ENCODE measurements around the gene MSL2. TPM values are rescaled to one million over a fixed set of nuclear protein-coding genes. Genes with fewer than 3 reads are reported as not detected.

The MSL2 gene
- total RNA-seq, 1 experiment from 2014 or later: 35.6 TPM

DNA sequence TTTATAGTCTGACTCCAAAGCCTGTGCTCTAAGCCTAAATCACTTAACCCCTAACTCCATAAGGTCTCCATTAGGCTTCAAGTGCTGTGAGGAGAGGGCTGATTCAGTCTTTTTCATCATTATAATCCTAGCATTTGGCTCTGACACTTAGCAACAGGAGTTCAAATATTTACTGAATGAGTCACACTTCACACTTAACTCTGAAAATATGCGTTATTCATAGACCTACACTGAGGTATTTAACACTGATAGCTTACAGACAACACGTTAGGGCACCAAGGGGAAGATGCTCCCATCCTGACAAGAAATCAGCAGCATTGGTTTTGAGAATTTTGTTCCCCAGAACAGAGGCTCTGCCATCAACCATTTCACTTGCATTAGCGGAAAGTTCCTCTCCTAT lies 53.5 kb downstream of the MSL2 start:
- peak overlapping the region; percentile 68 for H3K27ac ChIP-seq (ENCODE audit: low read length)
- H3K4me3 ChIP-seq (ENCODE audit: low read depth in 2 of 2, low read length in 2 of 2): no peak overlapping the region
- DNase-seq (ENCODE audit: low read depth, low spot score): peak; percentile 90
- ATAC-seq: peak; percentile 89
- peaks cover 22% of the 10 kb centered on the region for H3K4me1 ChIP-seq (ENCODE audit: control insufficient read depth, insufficient read depth, low read length)
- H3K36me3 ChIP-seq (ENCODE audit: control insufficient read depth, insufficient read depth, low read length): peaks cover 9% of the 10 kb centered on the region; the same call in 1 of the 2 replicates
- H3K27me3 ChIP-seq (ENCODE audit: control insufficient read depth, insufficient read depth, low read length): no peaks in the 10 kb centered on the region
- ChIA-PET POLR2A (no interaction called here), CTCF (interaction anchor here (0.6 kb wide), 1 partner anchor 100 kb away, joined by 3 read pairs; no protein-coding TSS in a partner anchor)
- in situ Hi-C loops (cut with HindIII; ENCODE audit: low pct_unique_long_range_greater_than_20kb, low sequenced_read_pairs) (no loop called here), intact Hi-C loops (cut with micrococcal nuclease; ENCODE audit: unreplicated experiment) (no loop called here)
- BruUV-seq (replicated peaks): no TSS peak
- no peaks in the 10 kb centered on the region for H3K9me3 ChIP-seq (ENCODE audit: control insufficient read depth, insufficient read depth, low read depth, low read length)
- 0 out of 2 replicates have a peak, but pooled peaks have one; percentile 8 for TF ChIP-seq POLR2AphosphoS5 (IDR thresholded peaks at IDR 0.05; ENCODE audit: low read depth, low read length)
- TF ChIP-seq CTCF (IDR thresholded peaks at IDR 0.05): no peak
- no peak for TF ChIP-seq SIN3A (IDR thresholded peaks at IDR 0.05; ENCODE audit: borderline replicate concordance, insufficient read depth, low read depth, low read length)
- TF ChIP-seq TCF7L2 (IDR thresholded peaks at IDR 0.05; ENCODE audit: low read depth, low read length): no peak
- TF ChIP-seq REST (IDR thresholded peaks at IDR 0.05; ENCODE audit: insufficient read depth in 1 of 2, low read depth in 2 of 2, low read length in 1 of 2): no peak

GRCh38 chr3:136141891-136142290 lies 54.2 kb downstream of the MSL2 start:
- intact Hi-C loops (cut with micrococcal nuclease; ENCODE audit: unreplicated experiment): no loop called here
- Histone ChIP-seq H3K27me3 (ENCODE audit: control insufficient read depth, insufficient read depth, low read length) (no peaks in the 10 kb centered on the region), H3K36me3 (ENCODE audit: control insufficient read depth, insufficient read depth, low read length) (peaks cover 9% of the 10 kb centered on the region; the same call in 1 of the 2 replicates), H3K9me3 (ENCODE audit: control insufficient read depth, insufficient read depth, low read depth, low read length) (no peaks in the 10 kb centered on the region), H3K4me1 (ENCODE audit: control insufficient read depth, insufficient read depth, low read length) (peaks cover 18% of the 10 kb centered on the region), H3K27ac (ENCODE audit: low read length) (peak overlapping the region; percentile 68), H3K4me3 (ENCODE audit: low read depth in 2 of 2, low read length in 2 of 2) (no peak overlapping the region)
- DNase-seq (ENCODE audit: low read depth, low spot score) (no peak), ATAC-seq (peak; percentile 40)
- in situ Hi-C loops (cut with HindIII; ENCODE audit: low pct_unique_long_range_greater_than_20kb, low sequenced_read_pairs): no loop called here
- ChIA-PET CTCF (no interaction called here), POLR2A (no interaction called here)
- no TSS peak for BruUV-seq (replicated peaks)
- TF ChIP-seq SIN3A (IDR thresholded peaks at IDR 0.05; ENCODE audit: borderline replicate concordance, insufficient read depth, low read depth, low read length) (no peak), TCF7L2 (IDR thresholded peaks at IDR 0.05; ENCODE audit: low read depth, low read length) (no peak), REST (IDR thresholded peaks at IDR 0.05; ENCODE audit: insufficient read depth in 1 of 2, low read depth in 2 of 2, low read length in 1 of 2) (no peak), POLR2AphosphoS5 (IDR thresholded peaks at IDR 0.05; ENCODE audit: low read depth, low read length) (no peak), CTCF (IDR thresholded peaks at IDR 0.05) (no peak)
